Liver (tissue), 3 donors: ENCODE measurements around the gene DNAH5.

Experiments used
- CTCF ChIP-seq: fragments of 150-350 bp; IDR thresholded peaks from 2 replicates; pipeline ENCODE4 v1.5.1; 2017; ENCODE audit warnings: improper control_type of control experiment, low read depth, low read length; ENCODE audit not compliant: missing input control
- TAF1 ChIP-seq: conservative IDR thresholded peaks from 2 replicates; pipeline ENCODE4 v1.6.1; 2016; ENCODE audit warnings: antibody characterized with exemption, mild to moderate bottlenecking
- donor health status: healthy.
- donor health status: healthy.

GRCh38 chr5:13833440-13833839, 111.0 kb downstream of the DNAH5 start:
- TF ChIP-seq CTCF (no peak), TAF1 (no peak)
